ENCODE data around the gene PARVB. TPM values are rescaled to one million over a fixed set of nuclear protein-coding genes. Genes with fewer than 3 reads are reported as not detected.

The PARVB gene
- total and polyA plus RNA-seq, 10 of the 15 experiments (the other 5 are each of a cell fraction or from before 2014, with no cell fraction given): 5.2 to 264 (median 76.0) TPM

- no TSS peak for BruUV-seq (replicated peaks)
- H3K4me1 ChIP-seq (ENCODE audit: control insufficient read depth, insufficient read depth, low read length): no peaks in the 10 kb centered on the region
Observed at GRCh38 chr22:44100411-44100810, 76.3 kb downstream of the PARVB start.

More at GRCh38 chr22:44100411-44100810, 76.3 kb downstream of the PARVB start:
- RAD21 ChIA-PET (ENCODE audit: unreplicated experiment): no interaction called here
- H3K4me3 ChIP-seq: no peak overlapping the region
- SMC1A ChIA-PET (ENCODE audit: uncharacterized antibody, unreplicated experiment): no interaction called here
- FAIRE-seq (no peak), DNase-seq (ENCODE audit: low read depth, low spot score) (no peak), ATAC-seq (no peak)
- POLR2A ChIA-PET: no interaction called here
- no peaks in the 10 kb centered on the region for H3K79me2 ChIP-seq (ENCODE audit: control insufficient read depth, insufficient read depth, low read length)
- H3K27me3 ChIP-seq (replicated peaks in 1 of 2; ENCODE audit: control insufficient read depth in 2 of 2, insufficient read depth in 2 of 2, low read length in 1 of 2): no peaks in the 10 kb centered on the region
- WGBS (ENCODE audit: insufficient coverage, insufficient replicate concordance, low lambda C conversion rate, missing lambda C conversion rate): 95% methylated on average over 13 of the region's 13 CpGs
- H3K9me3 ChIP-seq (replicated peaks; ENCODE audit: control insufficient read depth, insufficient read depth, low read length): no peaks in the 10 kb centered on the region
- no peak overlapping the region for H3K4me2 ChIP-seq (ENCODE audit: control insufficient read depth, insufficient read depth)
- no peaks in the 10 kb centered on the region for H4K20me1 ChIP-seq (ENCODE audit: control insufficient read depth, insufficient read depth)
- TF ChIP-seq TCF7 (IDR thresholded peaks at IDR 0.05; ENCODE audit: borderline replicate concordance) (no peak), ZNF217 (IDR thresholded peaks at IDR 0.05) (no peak), ZBED1 (IDR thresholded peaks at IDR 0.05; ENCODE audit: borderline replicate concordance) (no peak), POLR2A (IDR thresholded peaks at IDR 0.05; ENCODE audit: low read depth, low read length) (no peak), MEF2A (IDR thresholded peaks at IDR 0.05; ENCODE audit: insufficient read depth, low read depth, low read length) (no peak), CHD1 (IDR thresholded peaks at IDR 0.05; ENCODE audit: low read depth, low read length) (no peak), HCFC1 (IDR thresholded peaks at IDR 0.05; ENCODE audit: low read length) (no peak), ZNF274 (IDR thresholded peaks at IDR 0.05; ENCODE audit: insufficient read depth, insufficient read length) (no peak), CREB1 (IDR thresholded peaks at IDR 0.05; ENCODE audit: low read depth) (no peak), SMAD5 (IDR thresholded peaks at IDR 0.05; ENCODE audit: low read depth) (no peak)
- TF ChIP-seq, protein P1, sequence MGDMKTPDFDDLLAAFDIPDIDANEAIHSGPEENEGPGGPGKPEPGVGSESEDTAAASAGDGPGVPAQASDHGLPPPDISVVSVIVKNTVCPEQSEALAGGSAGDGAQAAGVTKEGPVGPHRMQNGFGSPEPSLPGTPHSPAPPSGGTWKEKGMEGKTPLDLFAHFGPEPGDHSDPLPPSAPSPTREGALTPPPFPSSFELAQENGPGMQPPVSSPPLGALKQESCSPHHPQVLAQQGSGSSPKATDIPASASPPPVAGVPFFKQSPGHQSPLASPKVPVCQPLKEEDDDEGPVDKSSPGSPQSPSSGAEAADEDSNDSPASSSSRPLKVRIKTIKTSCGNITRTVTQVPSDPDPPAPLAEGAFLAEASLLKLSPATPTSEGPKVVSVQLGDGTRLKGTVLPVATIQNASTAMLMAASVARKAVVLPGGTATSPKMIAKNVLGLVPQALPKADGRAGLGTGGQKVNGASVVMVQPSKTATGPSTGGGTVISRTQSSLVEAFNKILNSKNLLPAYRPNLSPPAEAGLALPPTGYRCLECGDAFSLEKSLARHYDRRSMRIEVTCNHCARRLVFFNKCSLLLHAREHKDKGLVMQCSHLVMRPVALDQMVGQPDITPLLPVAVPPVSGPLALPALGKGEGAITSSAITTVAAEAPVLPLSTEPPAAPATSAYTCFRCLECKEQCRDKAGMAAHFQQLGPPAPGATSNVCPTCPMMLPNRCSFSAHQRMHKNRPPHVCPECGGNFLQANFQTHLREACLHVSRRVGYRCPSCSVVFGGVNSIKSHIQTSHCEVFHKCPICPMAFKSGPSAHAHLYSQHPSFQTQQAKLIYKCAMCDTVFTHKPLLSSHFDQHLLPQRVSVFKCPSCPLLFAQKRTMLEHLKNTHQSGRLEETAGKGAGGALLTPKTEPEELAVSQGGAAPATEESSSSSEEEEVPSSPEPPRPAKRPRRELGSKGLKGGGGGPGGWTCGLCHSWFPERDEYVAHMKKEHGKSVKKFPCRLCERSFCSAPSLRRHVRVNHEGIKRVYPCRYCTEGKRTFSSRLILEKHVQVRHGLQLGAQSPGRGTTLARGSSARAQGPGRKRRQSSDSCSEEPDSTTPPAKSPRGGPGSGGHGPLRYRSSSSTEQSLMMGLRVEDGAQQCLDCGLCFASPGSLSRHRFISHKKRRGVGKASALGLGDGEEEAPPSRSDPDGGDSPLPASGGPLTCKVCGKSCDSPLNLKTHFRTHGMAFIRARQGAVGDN (IDR thresholded peaks at IDR 0.05): no peak
- TF ChIP-seq, protein P2, sequence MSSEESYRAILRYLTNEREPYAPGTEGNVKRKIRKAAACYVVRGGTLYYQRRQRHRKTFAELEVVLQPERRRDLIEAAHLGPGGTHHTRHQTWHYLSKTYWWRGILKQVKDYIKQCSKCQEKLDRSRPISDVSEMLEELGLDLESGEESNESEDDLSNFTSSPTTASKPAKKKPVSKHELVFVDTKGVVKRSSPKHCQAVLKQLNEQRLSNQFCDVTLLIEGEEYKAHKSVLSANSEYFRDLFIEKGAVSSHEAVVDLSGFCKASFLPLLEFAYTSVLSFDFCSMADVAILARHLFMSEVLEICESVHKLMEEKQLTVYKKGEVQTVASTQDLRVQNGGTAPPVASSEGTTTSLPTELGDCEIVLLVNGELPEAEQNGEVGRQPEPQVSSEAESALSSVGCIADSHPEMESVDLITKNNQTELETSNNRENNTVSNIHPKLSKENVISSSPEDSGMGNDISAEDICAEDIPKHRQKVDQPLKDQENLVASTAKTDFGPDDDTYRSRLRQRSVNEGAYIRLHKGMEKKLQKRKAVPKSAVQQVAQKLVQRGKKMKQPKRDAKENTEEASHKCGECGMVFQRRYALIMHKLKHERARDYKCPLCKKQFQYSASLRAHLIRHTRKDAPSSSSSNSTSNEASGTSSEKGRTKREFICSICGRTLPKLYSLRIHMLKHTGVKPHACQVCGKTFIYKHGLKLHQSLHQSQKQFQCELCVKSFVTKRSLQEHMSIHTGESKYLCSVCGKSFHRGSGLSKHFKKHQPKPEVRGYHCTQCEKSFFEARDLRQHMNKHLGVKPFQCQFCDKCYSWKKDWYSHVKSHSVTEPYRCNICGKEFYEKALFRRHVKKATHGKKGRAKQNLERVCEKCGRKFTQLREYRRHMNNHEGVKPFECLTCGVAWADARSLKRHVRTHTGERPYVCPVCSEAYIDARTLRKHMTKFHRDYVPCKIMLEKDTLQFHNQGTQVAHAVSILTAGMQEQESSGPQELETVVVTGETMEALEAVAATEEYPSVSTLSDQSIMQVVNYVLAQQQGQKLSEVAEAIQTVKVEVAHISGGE (CRISPR knock-in tag; IDR thresholded peaks at IDR 0.05): no peak
- TF ChIP-seq, protein P3, sequence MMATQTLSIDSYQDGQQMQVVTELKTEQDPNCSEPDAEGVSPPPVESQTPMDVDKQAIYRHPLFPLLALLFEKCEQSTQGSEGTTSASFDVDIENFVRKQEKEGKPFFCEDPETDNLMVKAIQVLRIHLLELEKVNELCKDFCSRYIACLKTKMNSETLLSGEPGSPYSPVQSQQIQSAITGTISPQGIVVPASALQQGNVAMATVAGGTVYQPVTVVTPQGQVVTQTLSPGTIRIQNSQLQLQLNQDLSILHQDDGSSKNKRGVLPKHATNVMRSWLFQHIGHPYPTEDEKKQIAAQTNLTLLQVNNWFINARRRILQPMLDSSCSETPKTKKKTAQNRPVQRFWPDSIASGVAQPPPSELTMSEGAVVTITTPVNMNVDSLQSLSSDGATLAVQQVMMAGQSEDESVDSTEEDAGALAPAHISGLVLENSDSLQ (IDR thresholded peaks at IDR 0.05): no peak
- TF ChIP-seq, protein P4, sequence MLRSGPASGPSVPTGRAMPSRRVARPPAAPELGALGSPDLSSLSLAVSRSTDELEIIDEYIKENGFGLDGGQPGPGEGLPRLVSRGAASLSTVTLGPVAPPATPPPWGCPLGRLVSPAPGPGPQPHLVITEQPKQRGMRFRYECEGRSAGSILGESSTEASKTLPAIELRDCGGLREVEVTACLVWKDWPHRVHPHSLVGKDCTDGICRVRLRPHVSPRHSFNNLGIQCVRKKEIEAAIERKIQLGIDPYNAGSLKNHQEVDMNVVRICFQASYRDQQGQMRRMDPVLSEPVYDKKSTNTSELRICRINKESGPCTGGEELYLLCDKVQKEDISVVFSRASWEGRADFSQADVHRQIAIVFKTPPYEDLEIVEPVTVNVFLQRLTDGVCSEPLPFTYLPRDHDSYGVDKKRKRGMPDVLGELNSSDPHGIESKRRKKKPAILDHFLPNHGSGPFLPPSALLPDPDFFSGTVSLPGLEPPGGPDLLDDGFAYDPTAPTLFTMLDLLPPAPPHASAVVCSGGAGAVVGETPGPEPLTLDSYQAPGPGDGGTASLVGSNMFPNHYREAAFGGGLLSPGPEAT (IDR thresholded peaks at IDR 0.05; ENCODE audit: low read depth): no peak
- no peak overlapping the region for H3K27ac ChIP-seq (ENCODE audit: control insufficient read depth, insufficient read depth)
- H3K9ac ChIP-seq (ENCODE audit: control insufficient read depth, insufficient read depth, low read length): no peak overlapping the region
- in situ Hi-C loops (cut with MboI): no loop called here
- H3K36me3 ChIP-seq (ENCODE audit: control insufficient read depth in 2 of 2, insufficient read depth in 2 of 2, low read length in 1 of 2): peaks cover 4 to 15% of the 10 kb centered on the region in 2 experiments
- no peak overlapping the region for H2AFZ ChIP-seq (ENCODE audit: control insufficient read depth, low read depth, low read length)
- intact Hi-C loops (cut with micrococcal nuclease; ENCODE audit: unreplicated experiment): no loop called here
- CTCF ChIA-PET: interaction anchor here (0.5 to 1.0 kb wide), 2 partner anchors 13 to 15 kb away, joined by 3 read pairs; no protein-coding TSS in a partner anchor

Data from GM12878 (cell line).